ENCODE results near the gene SRRM1. TPM values are rescaled to one million over a fixed set of nuclear protein-coding genes. Genes with fewer than 3 reads are reported as not detected.

SRRM1 gene
- total RNA-seq, 4 donors from 2014 or later, result 89.6 to 137 (median 120) TPM

- no peak for DNase-seq
- intact Hi-C loops (cut with DNase I), result no loop called here
- no peaks in the 10 kb centered on the region for H3K9me3 ChIP-seq
- peaks cover 96 to 100% of the 10 kb centered on the region in 2 donors for H3K36me3 ChIP-seq
- no peak for TF ChIP-seq POLR2A (IDR thresholded peaks at IDR 0.05)
- TF ChIP-seq, protein P1, sequence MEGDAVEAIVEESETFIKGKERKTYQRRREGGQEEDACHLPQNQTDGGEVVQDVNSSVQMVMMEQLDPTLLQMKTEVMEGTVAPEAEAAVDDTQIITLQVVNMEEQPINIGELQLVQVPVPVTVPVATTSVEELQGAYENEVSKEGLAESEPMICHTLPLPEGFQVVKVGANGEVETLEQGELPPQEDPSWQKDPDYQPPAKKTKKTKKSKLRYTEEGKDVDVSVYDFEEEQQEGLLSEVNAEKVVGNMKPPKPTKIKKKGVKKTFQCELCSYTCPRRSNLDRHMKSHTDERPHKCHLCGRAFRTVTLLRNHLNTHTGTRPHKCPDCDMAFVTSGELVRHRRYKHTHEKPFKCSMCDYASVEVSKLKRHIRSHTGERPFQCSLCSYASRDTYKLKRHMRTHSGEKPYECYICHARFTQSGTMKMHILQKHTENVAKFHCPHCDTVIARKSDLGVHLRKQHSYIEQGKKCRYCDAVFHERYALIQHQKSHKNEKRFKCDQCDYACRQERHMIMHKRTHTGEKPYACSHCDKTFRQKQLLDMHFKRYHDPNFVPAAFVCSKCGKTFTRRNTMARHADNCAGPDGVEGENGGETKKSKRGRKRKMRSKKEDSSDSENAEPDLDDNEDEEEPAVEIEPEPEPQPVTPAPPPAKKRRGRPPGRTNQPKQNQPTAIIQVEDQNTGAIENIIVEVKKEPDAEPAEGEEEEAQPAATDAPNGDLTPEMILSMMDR (IDR thresholded peaks at IDR 0.05), result no peak
- no peak overlapping the region for H3K4me3 ChIP-seq (replicated peaks in 1 of 3)
- H3K27ac ChIP-seq, result no peak overlapping the region
- WGBS, 2 donors, result 94 to 95% methylated on average over 13 of the region's 13 CpGs
- no peaks in the 10 kb centered on the region for H3K27me3 ChIP-seq
- H3K4me1 ChIP-seq, result no peaks in the 10 kb centered on the region
These were observed 9.3 kb downstream of the SRRM1 start for GRCh38 chr1:24652382-24652781.

GRCh38 chr1:24654010-24654409, 10.9 kb downstream of the SRRM1 start:
- H3K27ac ChIP-seq, result no peak overlapping the region
- no peak for DNase-seq
- TF ChIP-seq, protein P1 (IDR thresholded peaks at IDR 0.05), result no peak
- TF ChIP-seq POLR2A (IDR thresholded peaks at IDR 0.05), result no peak
- H3K9me3 ChIP-seq, result no peaks in the 10 kb centered on the region
- intact Hi-C loops (cut with DNase I), result no loop called here
- no peaks in the 10 kb centered on the region for H3K27me3 ChIP-seq
- peaks cover 91 to 100% of the 10 kb centered on the region in 2 donors for H3K36me3 ChIP-seq
- 98 to 99% methylated on average over 3 of the region's 3 CpGs for WGBS, 2 donors
- H3K4me1 ChIP-seq, result no peaks in the 10 kb centered on the region
- no peak overlapping the region for H3K4me3 ChIP-seq (replicated peaks in 1 of 3)

GRCh38 chr1:24656046-24656445, 12.9 kb downstream of the SRRM1 start:
- WGBS, 2 donors, result 96 to 100% methylated on average over 1 of the region's 1 CpG
- intact Hi-C loops (cut with DNase I), result no loop called here
- H3K36me3 ChIP-seq, result peaks cover 79 to 93% of the 10 kb centered on the region in 2 donors

GRCh38 chr1:24657781-24658180, 14.7 kb downstream of the SRRM1 start:
- 90 to 95% methylated on average over 3 of the region's 3 CpGs for WGBS, 2 donors
- intact Hi-C loops (cut with DNase I), result no loop called here
- H3K36me3 ChIP-seq, result peaks cover 79 to 93% of the 10 kb centered on the region in 2 donors

More at GRCh38 chr1:24656046-24656445, 12.9 kb downstream of the SRRM1 start:
- no peaks in the 10 kb centered on the region for H3K27me3 ChIP-seq
- no peak for DNase-seq
- no peaks in the 10 kb centered on the region for H3K9me3 ChIP-seq
- no peak overlapping the region for H3K4me3 ChIP-seq (replicated peaks in 1 of 3)
- TF ChIP-seq, protein P1 (IDR thresholded peaks at IDR 0.05), result no peak
- no peak for TF ChIP-seq POLR2A (IDR thresholded peaks at IDR 0.05)
- no peak overlapping the region for H3K27ac ChIP-seq
- no peaks in the 10 kb centered on the region for H3K4me1 ChIP-seq

GRCh38 chr1:24659166-24659904, 16.2 kb downstream of the SRRM1 start:
- no peaks in the 10 kb centered on the region for H3K27me3 ChIP-seq
- 94 to 98% methylated on average over 2 of the region's 2 CpGs for WGBS, 2 donors
- TF ChIP-seq, protein P1 (IDR thresholded peaks at IDR 0.05), result no peak
- TF ChIP-seq POLR2A (IDR thresholded peaks at IDR 0.05), result no peak
- H3K9me3 ChIP-seq, result no peaks in the 10 kb centered on the region
- H3K27ac ChIP-seq, result no peak overlapping the region
- no peaks in the 10 kb centered on the region for H3K4me1 ChIP-seq
- peaks cover 80 to 92% of the 10 kb centered on the region in 2 donors for H3K36me3 ChIP-seq
- intact Hi-C loops (cut with DNase I), result no loop called here
- H3K4me3 ChIP-seq (replicated peaks in 1 of 3), result no peak overlapping the region
- no peak for DNase-seq

More at GRCh38 chr1:24657781-24658180, 14.7 kb downstream of the SRRM1 start:
- no peak for DNase-seq
- H3K4me1 ChIP-seq, result no peaks in the 10 kb centered on the region
- H3K27me3 ChIP-seq, result no peaks in the 10 kb centered on the region
- TF ChIP-seq POLR2A (IDR thresholded peaks at IDR 0.05), result no peak
- TF ChIP-seq, protein P1 (IDR thresholded peaks at IDR 0.05), result no peak
- H3K27ac ChIP-seq, result no peak overlapping the region
- no peaks in the 10 kb centered on the region for H3K9me3 ChIP-seq
- no peak overlapping the region for H3K4me3 ChIP-seq (replicated peaks in 1 of 3)
